Upper lobe of left lung (tissue), 4 donors: ENCODE results near the gene FNDC3B.

Experiments
- EP300 ChIP-seq, 4 donors: sonication (generic); formaldehyde crosslinking; IDR thresholded peaks; one replicate each; pipeline ENCODE4 v1.5.1; 2017; ENCODE audit warnings: antibody characterized with exemption in 4 of 4, control low read depth in 2 of 4
- POLR2AphosphoS5 ChIP-seq, 2 donors: sonication (generic); formaldehyde crosslinking; IDR thresholded peaks; one replicate each; pipeline ENCODE4 v1.5.1; 2017; ENCODE audit warnings: antibody characterized with exemption in 2 of 2
- TF ChIP-seq, protein P1 (sequence below), 6 experiments: fragments of 450-650 bp in 4 of 6; fragments of 200-600 bp in 2 of 6; sonication (generic) in 2 of 6; IDR thresholded peaks; one replicate each; pipeline ENCODE4 v1.5.1; 2016 to 2019; ENCODE audit warnings: antibody characterized with exemption in 6 of 6

- no peak for TF ChIP-seq POLR2AphosphoS5 (IDR thresholded peaks at IDR 0.05)
- no peak for TF ChIP-seq EP300 (IDR thresholded peaks at IDR 0.05)
- TF ChIP-seq, protein P1, sequence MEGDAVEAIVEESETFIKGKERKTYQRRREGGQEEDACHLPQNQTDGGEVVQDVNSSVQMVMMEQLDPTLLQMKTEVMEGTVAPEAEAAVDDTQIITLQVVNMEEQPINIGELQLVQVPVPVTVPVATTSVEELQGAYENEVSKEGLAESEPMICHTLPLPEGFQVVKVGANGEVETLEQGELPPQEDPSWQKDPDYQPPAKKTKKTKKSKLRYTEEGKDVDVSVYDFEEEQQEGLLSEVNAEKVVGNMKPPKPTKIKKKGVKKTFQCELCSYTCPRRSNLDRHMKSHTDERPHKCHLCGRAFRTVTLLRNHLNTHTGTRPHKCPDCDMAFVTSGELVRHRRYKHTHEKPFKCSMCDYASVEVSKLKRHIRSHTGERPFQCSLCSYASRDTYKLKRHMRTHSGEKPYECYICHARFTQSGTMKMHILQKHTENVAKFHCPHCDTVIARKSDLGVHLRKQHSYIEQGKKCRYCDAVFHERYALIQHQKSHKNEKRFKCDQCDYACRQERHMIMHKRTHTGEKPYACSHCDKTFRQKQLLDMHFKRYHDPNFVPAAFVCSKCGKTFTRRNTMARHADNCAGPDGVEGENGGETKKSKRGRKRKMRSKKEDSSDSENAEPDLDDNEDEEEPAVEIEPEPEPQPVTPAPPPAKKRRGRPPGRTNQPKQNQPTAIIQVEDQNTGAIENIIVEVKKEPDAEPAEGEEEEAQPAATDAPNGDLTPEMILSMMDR (IDR thresholded peaks at IDR 0.05) = no peak
Measured at GRCh38 chr3:172069478-172069877, 30.1 kb downstream of the FNDC3B start.
